OCI-LY1 (cell line): ENCODE measurements around the gene ZFYVE16.

Experiments
- H2AFZ ChIP-seq: fragments of 200-600 bp; sonication (generic), shearing (Covaris generic); 2 replicates; pipeline ENCODE4 v1.6.0; 2014; ENCODE audit warnings: antibody characterized with exemption, mild to moderate bottlenecking, low read length
- H3F3A ChIP-seq: fragments of 200-600 bp; sonication (generic), shearing (Covaris generic); 2 replicates; pipeline ENCODE4 v1.6.0; 2014; ENCODE audit warnings: mild to moderate bottlenecking, antibody characterized with exemption, low read length, moderate library complexity; ENCODE audit not compliant: insufficient read depth
- H3K27ac ChIP-seq: fragments of 200-600 bp; sonication (generic); 2 replicates; pipeline ENCODE4 v1.5.1; 2014; ENCODE audit warnings: low read length, mixed run types, mild to moderate bottlenecking, low read depth; ENCODE audit not compliant: poor library complexity, severe bottlenecking
- H3K27me3 ChIP-seq: fragments of 200-600 bp; sonication (generic); 2 replicates; pipeline ENCODE4 v1.6.0; 2014; ENCODE audit warnings: antibody characterized with exemption, mild to moderate bottlenecking, low read length, moderate library complexity; ENCODE audit not compliant: insufficient read depth
- H3K36me3 ChIP-seq: fragments of 200-600 bp; sonication (generic); 2 replicates; pipeline ENCODE4 v1.6.1; 2014; ENCODE audit warnings: mild to moderate bottlenecking, antibody characterized with exemption, low read length, moderate library complexity, mixed read lengths; ENCODE audit not compliant: insufficient read depth
- H3K4me1 ChIP-seq: fragments of 200-600 bp; sonication (generic); 2 replicates; pipeline ENCODE4 v1.5.1; 2014; ENCODE audit warnings: mild to moderate bottlenecking, low read length, moderate library complexity; ENCODE audit not compliant: insufficient read depth, severe bottlenecking
- H3K4me2 ChIP-seq: fragments of 200-600 bp; sonication (generic), shearing (Covaris generic); 2 replicates; pipeline ENCODE4 v1.6.1; 2014; ENCODE audit warnings: low read length
- H3K4me3 ChIP-seq: fragments of 200-600 bp; sonication (generic); 2 replicates; pipeline ENCODE4 v1.5.1; 2014; ENCODE audit warnings: low read length, low read depth, mild to moderate bottlenecking, mixed read lengths; ENCODE audit not compliant: poor library complexity, severe bottlenecking
- H3K79me2 ChIP-seq: fragments of 200-600 bp; shearing (Covaris generic); 2 replicates; pipeline ENCODE4 v1.6.1; 2016; ENCODE audit warnings: mixed run types, low read length, mixed read lengths; ENCODE audit not compliant: insufficient read depth
- H3K9ac ChIP-seq: fragments of 200-600 bp; sonication (generic), shearing (Covaris generic); 2 replicates; pipeline ENCODE4 v1.6.1; 2014; ENCODE audit warnings: mild to moderate bottlenecking, low read length, mixed read lengths
- H3K9me2 ChIP-seq: fragments of 200-600 bp; sonication (generic), shearing (Covaris generic); 2 replicates; pipeline ENCODE4 v1.6.1; 2014; ENCODE audit warnings: low read depth, mild to moderate bottlenecking, low read length, mixed read lengths
- H3K9me3 ChIP-seq: fragments of 200-600 bp; shearing (Covaris generic); 2 replicates; pipeline ENCODE4 v1.6.1; 2014; ENCODE audit warnings: low read length, mixed read lengths
- H4K20me1 ChIP-seq: fragments of 200-600 bp; sonication (generic), shearing (Covaris generic); 2 replicates; pipeline ENCODE4 v1.6.0; 2016; ENCODE audit warnings: mild to moderate bottlenecking, low read length; ENCODE audit not compliant: insufficient read depth
- CTCF ChIP-seq: fragments of 200-600 bp; sonication (generic), shearing (Covaris generic); IDR thresholded peaks from 2 replicates; pipeline ENCODE4 v1.5.1; 2017; ENCODE audit warnings: mild to moderate bottlenecking, antibody characterized with exemption, low read length, moderate library complexity, mixed read lengths
- EZH2 ChIP-seq: fragments of 200-600 bp; sonication (generic), shearing (Covaris generic); IDR thresholded peaks from 2 replicates; pipeline ENCODE4 v1.8.0; 2017; ENCODE audit warnings: borderline replicate concordance, mixed run types, mild to moderate bottlenecking, antibody characterized with exemption, low read length, moderate library complexity, mixed read lengths

The ZFYVE16 gene

DNA sequence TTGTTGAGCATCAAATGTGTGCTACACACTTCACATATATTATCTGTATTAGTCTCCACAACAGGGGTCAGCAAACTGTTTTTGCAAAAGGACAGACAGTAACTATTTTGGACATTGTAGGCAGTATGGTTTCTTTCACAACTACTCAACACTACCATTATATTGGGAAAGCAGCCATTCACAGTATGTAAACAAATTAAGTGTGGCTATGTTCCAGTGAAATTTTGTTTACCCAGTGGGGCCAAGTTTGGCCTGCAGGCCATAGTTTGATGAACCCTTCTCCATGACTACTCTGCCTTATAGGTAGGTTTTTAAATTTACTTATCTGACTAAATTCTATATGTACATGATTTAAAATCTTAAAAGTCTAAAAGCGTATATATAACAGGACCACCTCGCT, 67.1 kb downstream of the ZFYVE16 start:
- Histone ChIP-seq H3K9me2 (no peaks in the 10 kb centered on the region), H2AFZ (no peak overlapping the region), H3F3A (no peaks in the 10 kb centered on the region), H3K4me3 (no peak overlapping the region), H3K4me1 (no peaks in the 10 kb centered on the region), H3K4me2 (no peak overlapping the region), H3K36me3 (peaks cover 20% of the 10 kb centered on the region), H3K9me3 (0 out of 2 replicates have a peak, but pooled peaks cover 2% of the 10 kb centered on the region), H3K79me2 (no peaks in the 10 kb centered on the region), H4K20me1 (no peaks in the 10 kb centered on the region), H3K9ac (no peak overlapping the region), H3K27me3 (no peaks in the 10 kb centered on the region), H3K27ac (no peak overlapping the region)
- no peak for TF ChIP-seq CTCF
- no peak for TF ChIP-seq EZH2

DNA sequence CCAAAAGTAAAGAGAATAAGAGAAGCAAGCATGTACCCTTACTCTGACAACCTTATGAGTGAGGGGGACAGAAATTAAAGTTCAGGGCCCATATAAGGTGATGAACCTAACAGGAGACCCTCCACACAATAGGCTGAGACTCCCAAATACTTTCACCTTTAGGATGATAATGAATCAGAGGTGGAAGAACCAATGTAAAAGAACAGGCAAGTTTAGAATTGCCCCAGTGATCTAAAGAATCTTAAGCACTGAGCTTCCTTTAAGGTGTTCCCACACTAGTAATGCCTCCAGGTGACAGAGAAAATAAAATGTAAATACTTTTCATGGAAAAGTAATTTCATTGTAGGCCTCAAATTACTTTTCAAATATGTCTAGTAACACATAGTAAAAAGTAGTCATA, 71.8 kb downstream of the ZFYVE16 start:
- no peak for TF ChIP-seq CTCF
- TF ChIP-seq EZH2, result no peak
- Histone ChIP-seq H4K20me1 (no peaks in the 10 kb centered on the region), H3K4me1 (no peaks in the 10 kb centered on the region), H3K27ac (no peak overlapping the region), H3K27me3 (no peaks in the 10 kb centered on the region), H3K4me2 (no peak overlapping the region), H3K9ac (no peak overlapping the region), H3K36me3 (peaks cover 4% of the 10 kb centered on the region; the same call in 1 of the 2 replicates), H3K79me2 (no peaks in the 10 kb centered on the region), H3K9me3 (peaks cover 5% of the 10 kb centered on the region), H3K4me3 (no peak overlapping the region), H3F3A (no peaks in the 10 kb centered on the region), H3K9me2 (no peaks in the 10 kb centered on the region), H2AFZ (no peak overlapping the region)

DNA sequence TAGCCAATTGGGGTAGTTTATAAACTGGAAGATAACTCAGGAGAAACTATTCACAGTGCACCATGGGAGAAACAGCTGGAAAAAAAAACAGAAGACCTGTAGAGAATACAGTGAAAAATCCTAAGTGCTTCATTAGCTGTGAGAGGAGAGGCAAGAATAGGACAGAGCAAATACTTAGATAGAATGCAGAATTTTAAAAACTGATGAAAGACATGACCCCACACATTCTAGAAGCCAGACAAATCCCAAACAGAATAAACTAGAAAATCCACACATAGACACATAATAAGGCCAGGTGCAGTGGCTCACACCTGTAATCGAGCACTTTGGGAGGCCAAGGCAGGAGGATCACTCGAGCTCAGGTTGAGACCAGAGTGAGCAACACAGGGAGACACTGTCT, 72.5 kb downstream of the ZFYVE16 start:
- TF ChIP-seq CTCF (no peak), EZH2 (no peak)
- no peak overlapping the region for H2AFZ ChIP-seq
- no peaks in the 10 kb centered on the region for H3K36me3 ChIP-seq

More for the DNA sequence above, 72.5 kb downstream of the ZFYVE16 start:
- Histone ChIP-seq H3K79me2 (no peaks in the 10 kb centered on the region), H3F3A (no peaks in the 10 kb centered on the region), H3K9ac (no peak overlapping the region), H3K4me2 (no peak overlapping the region), H4K20me1 (no peaks in the 10 kb centered on the region), H3K9me2 (no peaks in the 10 kb centered on the region), H3K4me3 (no peak overlapping the region), H3K9me3 (peaks cover 5% of the 10 kb centered on the region), H3K4me1 (no peaks in the 10 kb centered on the region), H3K27ac (no peak overlapping the region), H3K27me3 (no peaks in the 10 kb centered on the region)
